Liver (tissue), 10 donors: ENCODE measurements around the gene HTR3D. TPM values are rescaled to one million over a fixed set of nuclear protein-coding genes. Genes with fewer than 3 reads are reported as not detected.

Experiments
- DNase-seq: peaks from one replicate; pipeline ENCODE4 v3.0.0-alpha.2; 2017; ENCODE audit warnings: low spot score
- H3K27ac ChIP-seq, 2 donors: one replicate each; pipeline ENCODE4 v1.7.0; 2013; ENCODE audit warnings: inconsistent platforms in 2 of 2, low read length in 2 of 2, control low read depth in 1 of 2, low read depth in 1 of 2, mild to moderate bottlenecking in 1 of 2
- H3K27me3 ChIP-seq, 4 donors: one replicate each; pipeline versions ENCODE4 v1.6.1 to v1.7.0; 2013; ENCODE audit warnings: low read length in 3 of 4, inconsistent platforms in 1 of 4, mild to moderate bottlenecking in 1 of 4, moderate library complexity in 1 of 4; ENCODE audit not compliant: control insufficient read depth in 4 of 4, insufficient read depth in 4 of 4
- H3K36me3 ChIP-seq, 4 donors: one replicate each; pipeline versions ENCODE4 v1.6.1 to v1.7.0; 2013; ENCODE audit warnings: low read length in 3 of 4, mild to moderate bottlenecking in 3 of 4, low read depth in 1 of 4, moderate library complexity in 1 of 4; ENCODE audit not compliant: control insufficient read depth in 4 of 4, insufficient read depth in 3 of 4
- H3K4me1 ChIP-seq, 4 donors: one replicate each; pipeline versions ENCODE4 v1.6.1 to v1.7.0; 2013; ENCODE audit warnings: low read length in 3 of 4, mild to moderate bottlenecking in 3 of 4, moderate library complexity in 1 of 4; ENCODE audit not compliant: control insufficient read depth in 4 of 4, insufficient read depth in 4 of 4
- H3K4me3 ChIP-seq, 3 donors: one replicate each; pipeline versions ENCODE4 v1.6.1 to v1.7.0; 2013; ENCODE audit warnings: low read length in 3 of 3, control low read depth in 1 of 3, low read depth in 1 of 3, mild to moderate bottlenecking in 1 of 3
- H3K9ac ChIP-seq, 2 donors: one replicate each; pipeline ENCODE4 v1.7.0; 2013; ENCODE audit warnings: low read length in 2 of 2, mild to moderate bottlenecking in 2 of 2, moderate library complexity in 2 of 2, control low read depth in 1 of 2, low read depth in 1 of 2
- H3K9me3 ChIP-seq, 4 donors: one replicate each; pipeline versions ENCODE4 v1.6.1 to v1.7.0; 2013; ENCODE audit warnings: low read length in 3 of 4; ENCODE audit not compliant: control insufficient read depth in 4 of 4
- ATF3 ChIP-seq: IDR thresholded peaks from 2 replicates; pipeline ENCODE4 v1.6.1; 2016; ENCODE audit warnings: antibody characterized with exemption
- EGR1 ChIP-seq, 2 donors: IDR thresholded peaks; 2 replicates each; pipeline ENCODE4 v1.6.1; 2016 to 2018; ENCODE audit warnings: antibody characterized with exemption in 2 of 2, low read depth in 2 of 2
- FOXA1 ChIP-seq: IDR thresholded peaks from 2 replicates; pipeline ENCODE4 v1.6.1; 2016; ENCODE audit warnings: antibody characterized with exemption
- GABPA ChIP-seq, 2 donors: IDR thresholded peaks in 1 of 2; conservative IDR thresholded peaks in 1 of 2; 2 replicates each; pipeline ENCODE4 v1.6.1; 2016; ENCODE audit warnings: antibody characterized with exemption in 2 of 2, mild to moderate bottlenecking in 1 of 2, moderate library complexity in 1 of 2
- HNF4A ChIP-seq, 2 donors: conservative IDR thresholded peaks; 2 replicates each; pipeline ENCODE4 v1.6.1; 2016; ENCODE audit warnings: antibody characterized with exemption in 2 of 2, mild to moderate bottlenecking in 2 of 2
- HNF4G ChIP-seq: IDR thresholded peaks from 2 replicates; pipeline ENCODE4 v1.6.1; 2016; ENCODE audit warnings: antibody characterized with exemption
- JUND ChIP-seq, 2 donors: IDR thresholded peaks; 2 replicates each; pipeline ENCODE4 v1.6.1; 2016; ENCODE audit warnings: antibody characterized with exemption in 2 of 2
- NR2F2 ChIP-seq: IDR thresholded peaks from 2 replicates; pipeline ENCODE4 v1.6.1; 2016; ENCODE audit warnings: antibody characterized with exemption
- RAD21 ChIP-seq, 2 donors: IDR thresholded peaks; 2 replicates each; pipeline ENCODE4 v1.6.1; 2016; ENCODE audit warnings: antibody characterized with exemption in 2 of 2, mild to moderate bottlenecking in 2 of 2
- RXRA ChIP-seq, 2 donors: IDR thresholded peaks; 2 replicates each; pipeline ENCODE4 v1.6.1; 2017 to 2018; ENCODE audit warnings: antibody characterized with exemption in 2 of 2, mild to moderate bottlenecking in 1 of 2
- SP1 ChIP-seq: IDR thresholded peaks from 2 replicates; pipeline ENCODE4 v1.6.1; 2018; ENCODE audit warnings: antibody characterized with exemption, mild to moderate bottlenecking
- YY1 ChIP-seq: IDR thresholded peaks from 2 replicates; pipeline ENCODE4 v1.6.1; 2016; ENCODE audit warnings: antibody characterized with exemption, mild to moderate bottlenecking
- ZBTB33 ChIP-seq: IDR thresholded peaks from 2 replicates; pipeline ENCODE4 v1.6.1; 2016; ENCODE audit warnings: antibody characterized with exemption
- WGBS: extraction: QIAGEN DNeasy Blood & Tissue Kit; methylation state at CpG from one replicate; pipeline ENCODE4 v1.1.7; 2013; 5-methylcytosine and 5-hydroxymethylcytosine counted together
- polyA plus RNA-seq, 2 donors: library from polyadenylated mRNA; stranded (reverse) in 1 of 2; unstranded in 1 of 2; fragments of 200-250 nt in 1 of 2; fragments of >200 nt in 1 of 2; fragmentation: Nextera tagmentation in 1 of 2; extraction: Ambion mirVana in 1 of 2; gene quantifications; one replicate each; pipeline versions ENCODE4 v1.2.1 to v1.2.3, GENCODE V29; 2013 to 2015
- small RNA-seq: library from RNA; depleted of rRNA; stranded (forward); fragments of <200 nt; gene quantifications from one replicate; pipeline ENCODE3, GENCODE V24; 2014
- total RNA-seq, 2 donors: library from RNA; depleted of rRNA; stranded (reverse); fragments of >200 nt; gene quantifications; one replicate each; pipeline ENCODE4 v1.2.3, GENCODE V29; 2014
- TF ChIP-seq, protein P1 (sequence below): IDR thresholded peaks from 2 replicates; pipeline ENCODE4 v1.6.1; 2016; ENCODE audit warnings: antibody characterized with exemption, mild to moderate bottlenecking
- TF ChIP-seq, protein P2 (sequence below): IDR thresholded peaks from 2 replicates; pipeline ENCODE4 v1.6.1; 2016; ENCODE audit warnings: antibody characterized with exemption
- donor health status: healthy.
- donor health status: healthy.
- donor health status: healthy.
- donor health status: healthy.
- donor health status: healthy.

HTR3D gene
- total and polyA plus RNA-seq, 4 donors, result not detected

DNA sequence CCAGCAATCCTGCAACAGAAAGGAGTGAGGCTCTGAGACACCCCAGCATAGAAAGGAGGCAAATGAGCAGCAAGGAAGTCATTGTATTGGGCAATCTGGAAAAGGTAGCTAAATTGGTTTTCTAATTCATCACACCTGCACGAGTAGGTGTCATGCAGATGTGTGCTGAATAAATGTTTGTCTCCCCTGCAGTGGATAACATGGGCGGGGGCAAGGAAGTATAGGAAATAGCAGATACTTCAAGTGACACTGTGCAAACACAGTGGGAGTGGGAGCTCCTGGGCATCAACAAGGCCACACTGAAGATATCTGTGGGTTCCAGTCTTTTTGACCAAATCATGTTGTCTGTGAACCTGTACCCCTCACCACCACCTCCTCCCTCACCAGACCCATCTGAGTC lies 50.9 kb downstream of the HTR3D start (continued):
- TF ChIP-seq, protein P1, sequence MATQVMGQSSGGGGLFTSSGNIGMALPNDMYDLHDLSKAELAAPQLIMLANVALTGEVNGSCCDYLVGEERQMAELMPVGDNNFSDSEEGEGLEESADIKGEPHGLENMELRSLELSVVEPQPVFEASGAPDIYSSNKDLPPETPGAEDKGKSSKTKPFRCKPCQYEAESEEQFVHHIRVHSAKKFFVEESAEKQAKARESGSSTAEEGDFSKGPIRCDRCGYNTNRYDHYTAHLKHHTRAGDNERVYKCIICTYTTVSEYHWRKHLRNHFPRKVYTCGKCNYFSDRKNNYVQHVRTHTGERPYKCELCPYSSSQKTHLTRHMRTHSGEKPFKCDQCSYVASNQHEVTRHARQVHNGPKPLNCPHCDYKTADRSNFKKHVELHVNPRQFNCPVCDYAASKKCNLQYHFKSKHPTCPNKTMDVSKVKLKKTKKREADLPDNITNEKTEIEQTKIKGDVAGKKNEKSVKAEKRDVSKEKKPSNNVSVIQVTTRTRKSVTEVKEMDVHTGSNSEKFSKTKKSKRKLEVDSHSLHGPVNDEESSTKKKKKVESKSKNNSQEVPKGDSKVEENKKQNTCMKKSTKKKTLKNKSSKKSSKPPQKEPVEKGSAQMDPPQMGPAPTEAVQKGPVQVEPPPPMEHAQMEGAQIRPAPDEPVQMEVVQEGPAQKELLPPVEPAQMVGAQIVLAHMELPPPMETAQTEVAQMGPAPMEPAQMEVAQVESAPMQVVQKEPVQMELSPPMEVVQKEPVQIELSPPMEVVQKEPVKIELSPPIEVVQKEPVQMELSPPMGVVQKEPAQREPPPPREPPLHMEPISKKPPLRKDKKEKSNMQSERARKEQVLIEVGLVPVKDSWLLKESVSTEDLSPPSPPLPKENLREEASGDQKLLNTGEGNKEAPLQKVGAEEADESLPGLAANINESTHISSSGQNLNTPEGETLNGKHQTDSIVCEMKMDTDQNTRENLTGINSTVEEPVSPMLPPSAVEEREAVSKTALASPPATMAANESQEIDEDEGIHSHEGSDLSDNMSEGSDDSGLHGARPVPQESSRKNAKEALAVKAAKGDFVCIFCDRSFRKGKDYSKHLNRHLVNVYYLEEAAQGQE, result no peak

GRCh38 chr3:184085389-184085852 lies 53.9 kb downstream of the HTR3D start:
- 70% methylated on average over 3 of the region's 3 CpGs for WGBS
- no peak overlapping the region for H3K4me3 ChIP-seq
- H3K4me1 ChIP-seq, result no peaks in the 10 kb centered on the region
- no peak overlapping the region for H3K9ac ChIP-seq
- peaks cover 0 to 2% (median 0%) of the 10 kb centered on the region in 4 donors for H3K9me3 ChIP-seq
- DNase-seq, result no peak
- TF ChIP-seq ZBTB33 (no peak), GABPA (IDR thresholded peaks at IDR 0.05 in 1 of 2, conservative IDR thresholded peaks at IDR 0.05 in 1 of 2) (no peak), NR2F2 (no peak), RAD21 (IDR thresholded peaks at IDR 0.05) (no peak), RXRA (IDR thresholded peaks at IDR 0.05) (no peak), EGR1 (IDR thresholded peaks at IDR 0.05; ENCODE audit: low read depth in 2 of 2) (no peak), JUND (IDR thresholded peaks at IDR 0.05) (no peak), ATF3 (no peak), SP1 (no peak), HNF4G (no peak), HNF4A (conservative IDR thresholded peaks at IDR 0.05) (no peak), YY1 (no peak), FOXA1 (no peak)
- TF ChIP-seq, protein P1, result no peak
- TF ChIP-seq, protein P2, sequence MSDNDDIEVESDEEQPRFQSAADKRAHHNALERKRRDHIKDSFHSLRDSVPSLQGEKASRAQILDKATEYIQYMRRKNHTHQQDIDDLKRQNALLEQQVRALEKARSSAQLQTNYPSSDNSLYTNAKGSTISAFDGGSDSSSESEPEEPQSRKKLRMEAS, result no peak
- no peak overlapping the region for H3K27ac ChIP-seq
- H3K36me3 ChIP-seq, result no peaks in the 10 kb centered on the region
- H3K27me3 ChIP-seq, result no peaks in the 10 kb centered on the region

Small RNA genes lying within 50 kb of the gene (small RNA-seq; reads per million reads assigned to genes)
- not detected for gene RF00019

Other genes with a start within 250 kb of the HTR3D start
- under 1 TPM; 0.19 to 0.33 TPM for gene MAP6D1, start 206.2 kb upstream of the HTR3D start, total RNA-seq
- gene MAP6D1, start 206.2 kb upstream of the HTR3D start, polyA plus RNA-seq, result under 1 TPM in 1 of 2 donors, not detected in 1; 0.06 TPM
- gene PARL, start 146.9 kb upstream of the HTR3D start, total RNA-seq, result 10 to 100 TPM; 16.1 to 23.3 TPM
- 10 to 100 TPM; 21.0 to 32.7 TPM for gene PARL, start 146.9 kb upstream of the HTR3D start, polyA plus RNA-seq
- gene ABCC5, start 13.9 kb upstream of the HTR3D start, total RNA-seq, result 10 to 100 TPM; 12.5 to 35.7 TPM
- gene ABCC5, start 13.9 kb upstream of the HTR3D start, polyA plus RNA-seq, result 1 to 10 TPM; 2.8 to 3.7 TPM
- gene HTR3C, start 21.3 kb downstream of the HTR3D start, total RNA-seq, result not detected
- not detected for gene HTR3C, start 21.3 kb downstream of the HTR3D start, polyA plus RNA-seq
- not detected for gene HTR3E, start 65.3 kb downstream of the HTR3D start, total RNA-seq
- not detected for gene HTR3E, start 65.3 kb downstream of the HTR3D start, polyA plus RNA-seq
- 10 to 100 TPM; 28.2 to 34.3 TPM for gene EIF2B5, start 103.6 kb downstream of the HTR3D start, total RNA-seq
- 10 to 100 TPM; 19.0 to 20.6 TPM for gene EIF2B5, start 103.6 kb downstream of the HTR3D start, polyA plus RNA-seq
- 10 to 100 TPM; 19.2 to 26.3 TPM for gene DVL3, start 123.6 kb downstream of the HTR3D start, total RNA-seq
- gene DVL3, start 123.6 kb downstream of the HTR3D start, polyA plus RNA-seq, result 10 to 100 TPM in 1 of 2 donors, 1 to 10 TPM in 1; 8.6 to 15.7 TPM
- gene AP2M1, start 143.1 kb downstream of the HTR3D start, total RNA-seq, result 100 to 1,000 TPM; 114 to 200 TPM
- 100 to 1,000 TPM in 1 of 2 donors, 10 to 100 TPM in 1; 71.9 to 155 TPM for gene AP2M1, start 143.1 kb downstream of the HTR3D start, polyA plus RNA-seq
- gene ABCF3, start 154.5 kb downstream of the HTR3D start, total RNA-seq, result 10 to 100 TPM; 28.1 to 59.2 TPM
- 10 to 100 TPM; 29.7 to 37.8 TPM for gene ABCF3, start 154.5 kb downstream of the HTR3D start, polyA plus RNA-seq
- gene VWA5B2, start 197.8 kb downstream of the HTR3D start, total RNA-seq, result under 1 TPM; under 0.01 to 0.14 TPM
- gene VWA5B2, start 197.8 kb downstream of the HTR3D start, polyA plus RNA-seq, result under 1 TPM in 1 of 2 donors, not detected in 1; 0.08 TPM
- 10 to 100 TPM; 27.7 to 64.5 TPM for gene ALG3, start 217.2 kb downstream of the HTR3D start, total RNA-seq
- 10 to 100 TPM; 64.4 to 78.6 TPM for gene ALG3, start 217.2 kb downstream of the HTR3D start, polyA plus RNA-seq
- 10 to 100 TPM in 1 of 2 donors, 1 to 10 TPM in 1; 2.1 to 11.0 TPM for gene EEF1AKMT4, start 217.9 kb downstream of the HTR3D start, total RNA-seq
- gene EEF1AKMT4, start 217.9 kb downstream of the HTR3D start, polyA plus RNA-seq, result 10 to 100 TPM; 10.6 to 13.9 TPM
- gene CAMK2N2, start 229.8 kb downstream of the HTR3D start, total RNA-seq, result not detected
- gene CAMK2N2, start 229.8 kb downstream of the HTR3D start, polyA plus RNA-seq, result under 1 TPM in 1 of 2 donors, not detected in 1; 0.61 TPM
- gene ECE2, start 244.3 kb downstream of the HTR3D start, total RNA-seq, result not detected
- not detected for gene ECE2, start 244.3 kb downstream of the HTR3D start, polyA plus RNA-seq